NCI-H524 treated with DMSO at 0.1 percent for 48 hours (cell line): Measurements from ENCODE around the gene SGPP1.
"Not testable (repeated sequence)": the region's sequence is repeated elsewhere in the genome, so short reads cannot be mapped to it uniquely, and the experiment has no call there.

Experiments used
- DNase-seq: peaks from one replicate; lab custom pipeline; 2025; lab: John Stamatoyannopoulos, UW

SGPP1 gene

GRCh38 chr14:63726499-63726898 lies 1.4 kb downstream of the SGPP1 start:
- no peak for DNase-seq

- DNase-seq, result no peak
These were observed 1.9 kb downstream of the SGPP1 start for GRCh38 chr14:63725786-63726460.

GRCh38 chr14:63717702-63718101 lies 10.2 kb downstream of the SGPP1 start:
- peak; percentile 15 for DNase-seq

- DNase-seq, result no peak
These were observed 12.5 kb downstream of the SGPP1 start for GRCh38 chr14:63715360-63715759.

GRCh38 chr14:63713764-63714163 lies 14.1 kb downstream of the SGPP1 start:
- DNase-seq, result no peak

GRCh38 chr14:63713058-63713457 lies 14.8 kb downstream of the SGPP1 start:
- no peak for DNase-seq

- no peak for DNase-seq
These were observed 15.7 kb downstream of the SGPP1 start for GRCh38 chr14:63712123-63712522.

- DNase-seq, result no peak
These were observed 17.4 kb downstream of the SGPP1 start for GRCh38 chr14:63710497-63710896.

GRCh38 chr14:63709589-63709988 lies 18.3 kb downstream of the SGPP1 start:
- no peak for DNase-seq

- DNase-seq, result no peak
These were observed 20.6 kb downstream of the SGPP1 start for GRCh38 chr14:63707216-63707615.

GRCh38 chr14:63705561-63706070 lies 22.2 kb downstream of the SGPP1 start:
- DNase-seq, result no peak

GRCh38 chr14:63702530-63702929 lies 25.3 kb downstream of the SGPP1 start:
- not testable (repeated sequence) for DNase-seq

GRCh38 chr14:63701606-63702299 lies 26.1 kb downstream of the SGPP1 start:
- DNase-seq, result no peak

GRCh38 chr14:63692310-63693020 lies 35.4 kb downstream of the SGPP1 start:
- DNase-seq, result no peak

GRCh38 chr14:63689132-63689531 lies 38.7 kb downstream of the SGPP1 start:
- no peak for DNase-seq

- no peak for DNase-seq
These were observed 40.9 kb downstream of the SGPP1 start for GRCh38 chr14:63686926-63687325.

GRCh38 chr14:63685401-63685800 lies 42.5 kb downstream of the SGPP1 start:
- no peak for DNase-seq

GRCh38 chr14:63682727-63683593 lies 44.9 kb downstream of the SGPP1 start:
- no peak for DNase-seq

- DNase-seq, result no peak
These were observed 49.3 kb downstream of the SGPP1 start for GRCh38 chr14:63678536-63678935.

GRCh38 chr14:63677891-63678379 lies 49.9 kb downstream of the SGPP1 start:
- DNase-seq, result no peak

- DNase-seq, result no peak
These were observed 51.2 kb downstream of the SGPP1 start for GRCh38 chr14:63676615-63677014.
